Ascending aorta (tissue), 2 donors: ENCODE measurements around the gene LRP1B. TPM values are rescaled to one million over a fixed set of nuclear protein-coding genes. Genes with fewer than 3 reads are reported as not detected.

ENCODE experiments used
- DNase-seq, 2 donors: peaks; one replicate each; pipeline ENCODE4 v3.0.0-alpha.2; 2019; ENCODE audit warnings: low spot score in 2 of 2
- H3K27ac ChIP-seq, 2 donors: fragments of 200-600 bp; sonication (generic); one replicate each; pipeline ENCODE4 v1.5.1; 2016 to 2017; ENCODE audit warnings: mild to moderate bottlenecking in 1 of 2
- H3K27me3 ChIP-seq: fragments of 200-600 bp; sonication (generic); one replicate; pipeline ENCODE4 v1.5.1; 2017
- H3K36me3 ChIP-seq, 2 donors: fragments of 200-600 bp; sonication (generic); one replicate each; pipeline ENCODE4 v1.5.1; 2016
- H3K4me1 ChIP-seq, 2 donors: fragments of 200-600 bp; sonication (generic); one replicate each; pipeline ENCODE4 v1.5.1; 2016 to 2017; ENCODE audit warnings: mild to moderate bottlenecking in 1 of 2
- H3K4me3 ChIP-seq, 2 donors: fragments of 200-600 bp; sonication (generic); one replicate each; pipeline ENCODE4 v1.5.1; 2016 to 2017; ENCODE audit warnings: mild to moderate bottlenecking in 1 of 2
- H3K9me3 ChIP-seq, 2 donors: fragments of 200-600 bp; sonication (generic); one replicate each; pipeline ENCODE4 v1.5.1; 2016
- intact Hi-C: fragments of 100-400 bp; cut with DNase I; formaldehyde crosslinking; loops from one replicate; pipeline ENCODE4 v1.15.1; 2023
- total RNA-seq: library from RNA; depleted of rRNA; stranded (reverse); fragments of >200 nt; gene quantifications from one replicate; pipeline ENCODE4 v1.1.0, GENCODE V29; 2016
- TF ChIP-seq, protein P1 (sequence below), 3 experiments: fragments of 200-600 bp in 2 of 3; fragments of 450-650 bp in 1 of 3; sonication (generic) in 2 of 3; IDR thresholded peaks; one replicate each; pipeline ENCODE4 v1.5.1; 2016 to 2019; ENCODE audit warnings: antibody characterized with exemption in 3 of 3, mild to moderate bottlenecking in 1 of 3, moderate library complexity in 1 of 3

The LRP1B gene
- total RNA-seq, 1 donor from 2014 or later = not detected

DNA sequence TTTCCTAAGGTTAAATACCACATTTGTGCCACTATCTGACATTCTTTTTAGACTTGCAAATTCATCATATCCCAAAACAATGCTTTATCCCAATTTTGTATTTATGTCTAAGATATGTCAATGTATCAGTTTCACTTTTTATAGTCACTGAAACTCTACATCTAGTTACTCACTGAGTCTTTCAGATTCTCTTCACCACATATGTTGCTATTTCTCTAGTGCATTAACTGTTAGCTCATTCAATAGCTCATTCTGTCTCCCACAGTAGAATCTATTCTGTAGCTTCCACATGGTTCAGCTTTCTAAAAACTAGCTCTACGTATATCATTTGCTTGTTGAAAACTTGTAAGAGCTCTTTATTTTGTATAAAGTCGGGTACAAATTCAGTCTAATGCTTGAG is 1930.1 kb downstream of the LRP1B start:
- TF ChIP-seq, protein P1, sequence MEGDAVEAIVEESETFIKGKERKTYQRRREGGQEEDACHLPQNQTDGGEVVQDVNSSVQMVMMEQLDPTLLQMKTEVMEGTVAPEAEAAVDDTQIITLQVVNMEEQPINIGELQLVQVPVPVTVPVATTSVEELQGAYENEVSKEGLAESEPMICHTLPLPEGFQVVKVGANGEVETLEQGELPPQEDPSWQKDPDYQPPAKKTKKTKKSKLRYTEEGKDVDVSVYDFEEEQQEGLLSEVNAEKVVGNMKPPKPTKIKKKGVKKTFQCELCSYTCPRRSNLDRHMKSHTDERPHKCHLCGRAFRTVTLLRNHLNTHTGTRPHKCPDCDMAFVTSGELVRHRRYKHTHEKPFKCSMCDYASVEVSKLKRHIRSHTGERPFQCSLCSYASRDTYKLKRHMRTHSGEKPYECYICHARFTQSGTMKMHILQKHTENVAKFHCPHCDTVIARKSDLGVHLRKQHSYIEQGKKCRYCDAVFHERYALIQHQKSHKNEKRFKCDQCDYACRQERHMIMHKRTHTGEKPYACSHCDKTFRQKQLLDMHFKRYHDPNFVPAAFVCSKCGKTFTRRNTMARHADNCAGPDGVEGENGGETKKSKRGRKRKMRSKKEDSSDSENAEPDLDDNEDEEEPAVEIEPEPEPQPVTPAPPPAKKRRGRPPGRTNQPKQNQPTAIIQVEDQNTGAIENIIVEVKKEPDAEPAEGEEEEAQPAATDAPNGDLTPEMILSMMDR (IDR thresholded peaks at IDR 0.05) = no peak
- intact Hi-C loops = no loop called here
- Histone ChIP-seq H3K4me1 (no peaks in the 10 kb centered on the region), H3K36me3 (no peaks in the 10 kb centered on the region), H3K27me3 (no peaks in the 10 kb centered on the region), H3K4me3 (no peak overlapping the region), H3K27ac (no peak overlapping the region), H3K9me3 (no peaks in the 10 kb centered on the region)
- DNase-seq = no peak

DNA sequence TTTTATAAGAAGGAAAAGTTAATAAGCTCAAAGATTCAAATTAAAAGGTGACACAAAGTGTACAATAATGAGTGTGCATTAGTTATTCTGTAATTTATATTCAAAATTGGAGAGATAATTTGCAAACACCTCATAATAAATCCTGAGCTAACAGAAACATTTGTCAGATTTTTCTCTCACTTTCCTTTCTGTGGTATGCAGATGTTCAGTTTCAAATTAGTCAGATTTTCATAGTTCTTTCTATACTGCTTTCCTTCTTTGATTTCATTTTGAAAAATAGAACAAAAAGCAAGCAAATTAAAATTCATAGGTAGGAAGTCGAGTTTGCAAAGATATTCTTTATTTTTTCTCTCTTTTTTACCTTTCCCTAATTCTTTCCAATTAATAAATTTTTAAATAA is 1930.5 kb downstream of the LRP1B start:
- intact Hi-C loops = no loop called here
- Histone ChIP-seq H3K4me1 (no peaks in the 10 kb centered on the region), H3K27me3 (no peaks in the 10 kb centered on the region), H3K27ac (no peak overlapping the region), H3K36me3 (no peaks in the 10 kb centered on the region), H3K4me3 (no peak overlapping the region), H3K9me3 (no peaks in the 10 kb centered on the region)
- TF ChIP-seq, protein P1 (IDR thresholded peaks at IDR 0.05) = no peak
- no peak for DNase-seq

GRCh38 chr2:140199312-140199711 is 1931.5 kb downstream of the LRP1B start:
- no peaks in the 10 kb centered on the region for H3K4me1 ChIP-seq
- H3K9me3 ChIP-seq = no peaks in the 10 kb centered on the region
- intact Hi-C loops = no loop called here
- no peak overlapping the region for H3K4me3 ChIP-seq
- H3K27ac ChIP-seq = no peak overlapping the region
- no peak for DNase-seq
- H3K36me3 ChIP-seq = no peaks in the 10 kb centered on the region
- no peaks in the 10 kb centered on the region for H3K27me3 ChIP-seq
- TF ChIP-seq, protein P1 (IDR thresholded peaks at IDR 0.05) = no peak

GRCh38 chr2:140187086-140187485 is 1943.7 kb downstream of the LRP1B start:
- no peak overlapping the region for H3K4me3 ChIP-seq
- no peaks in the 10 kb centered on the region for H3K27me3 ChIP-seq
- H3K36me3 ChIP-seq = no peaks in the 10 kb centered on the region
- intact Hi-C loops = loop anchor here (10.0 kb wide), 1 partner anchor 268 kb away; no protein-coding TSS in a partner anchor
- H3K4me1 ChIP-seq = peaks cover 0 to 2% of the 10 kb centered on the region in 2 donors
- DNase-seq = no peak
- no peak overlapping the region for H3K27ac ChIP-seq
- TF ChIP-seq, protein P1 (IDR thresholded peaks at IDR 0.05) = no peak
- H3K9me3 ChIP-seq = no peaks in the 10 kb centered on the region

DNA sequence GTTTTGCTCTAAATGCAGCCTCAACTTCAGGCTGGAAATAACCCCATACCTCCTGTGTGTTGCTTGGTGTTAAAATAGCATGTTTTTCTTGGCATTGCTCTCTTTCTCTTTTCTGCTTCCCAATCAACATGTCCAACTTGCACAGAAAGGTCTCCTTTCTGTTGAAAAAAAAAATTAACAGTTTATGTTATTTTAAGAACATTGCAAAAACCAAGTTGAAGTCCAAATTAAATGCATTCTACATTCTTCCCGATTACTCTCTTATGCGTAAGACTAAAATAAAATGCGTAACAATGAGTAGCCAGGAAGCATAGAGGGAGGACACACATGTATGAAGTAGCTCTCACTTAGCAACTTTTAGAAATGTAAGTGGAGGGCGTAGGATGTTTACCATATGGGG is 1944.5 kb downstream of the LRP1B start:
- intact Hi-C loops = loop anchor here (10.0 kb wide), 1 partner anchor 268 kb away; no protein-coding TSS in a partner anchor
- Histone ChIP-seq H3K4me3 (no peak overlapping the region), H3K27me3 (no peaks in the 10 kb centered on the region), H3K4me1 (peaks cover 0 to 2% of the 10 kb centered on the region in 2 donors), H3K36me3 (no peaks in the 10 kb centered on the region), H3K9me3 (no peaks in the 10 kb centered on the region), H3K27ac (no peak overlapping the region)
- TF ChIP-seq, protein P1 (IDR thresholded peaks at IDR 0.05) = no peak
- DNase-seq = no peak

- intact Hi-C loops = loop anchor here (10.0 kb wide), 1 partner anchor 270 kb away; no protein-coding TSS in a partner anchor
- no peak overlapping the region for H3K4me3 ChIP-seq
- no peaks in the 10 kb centered on the region for H3K36me3 ChIP-seq
- H3K4me1 ChIP-seq = peaks cover 0 to 2% of the 10 kb centered on the region in 2 donors
- TF ChIP-seq, protein P1 (IDR thresholded peaks at IDR 0.05) = no peak
- DNase-seq = no peak
- H3K27me3 ChIP-seq = no peaks in the 10 kb centered on the region
- no peak overlapping the region for H3K27ac ChIP-seq
- no peaks in the 10 kb centered on the region for H3K9me3 ChIP-seq
Measured at GRCh38 chr2:140185076-140185475, 1945.7 kb downstream of the LRP1B start.
